ENCODE results near the gene NWD2. TPM values are rescaled to one million over a fixed set of nuclear protein-coding genes. Genes with fewer than 3 reads are reported as not detected.

Gene NWD2
- polyA plus RNA-seq, 2 of the 4 experiments (the other 2 are of a cell fraction): not detected

DNA sequence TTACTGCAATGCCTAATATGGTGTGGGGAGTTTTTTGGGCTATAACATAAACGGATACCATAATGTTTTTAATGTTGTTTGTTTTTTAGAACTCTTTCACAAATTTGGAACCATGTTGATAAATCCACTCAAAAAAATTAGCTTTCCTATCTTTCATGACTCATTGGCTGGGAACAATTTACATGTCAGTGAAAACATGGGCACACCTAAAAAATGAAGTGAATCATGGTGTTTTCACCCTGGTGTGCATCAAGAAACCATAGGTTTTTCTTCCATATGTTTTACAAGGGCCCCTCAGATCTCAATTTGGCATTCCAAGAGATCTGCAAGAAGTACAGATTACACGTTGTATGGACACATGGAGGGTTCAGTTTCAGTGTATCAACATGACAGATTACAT, 207.1 kb downstream of the NWD2 start:
- DNase-seq (ENCODE audit: low read depth in 1 of 2, low spot score in 1 of 2) (no peak), ATAC-seq (no peak), FAIRE-seq (no peak)
- no peak overlapping the region for H3K4me3 ChIP-seq
- H3K9me3 ChIP-seq: no peaks in the 10 kb centered on the region
- WGBS (ENCODE audit: missing lambda C conversion rate): 10% methylated on average over 2 of the region's 2 CpGs
- CTCF ChIA-PET: interaction anchor here (1.1 to 2.3 kb wide), 7 partner anchors 8 to 584 kb away, joined by 3 to 9 read pairs (median 6); no protein-coding TSS in a partner anchor
- POLR2A ChIA-PET: no interaction called here
- peaks cover 9% of the 10 kb centered on the region; the same call in 1 of the 3 replicates for H3K4me1 ChIP-seq
- TF ChIP-seq, protein P1, sequence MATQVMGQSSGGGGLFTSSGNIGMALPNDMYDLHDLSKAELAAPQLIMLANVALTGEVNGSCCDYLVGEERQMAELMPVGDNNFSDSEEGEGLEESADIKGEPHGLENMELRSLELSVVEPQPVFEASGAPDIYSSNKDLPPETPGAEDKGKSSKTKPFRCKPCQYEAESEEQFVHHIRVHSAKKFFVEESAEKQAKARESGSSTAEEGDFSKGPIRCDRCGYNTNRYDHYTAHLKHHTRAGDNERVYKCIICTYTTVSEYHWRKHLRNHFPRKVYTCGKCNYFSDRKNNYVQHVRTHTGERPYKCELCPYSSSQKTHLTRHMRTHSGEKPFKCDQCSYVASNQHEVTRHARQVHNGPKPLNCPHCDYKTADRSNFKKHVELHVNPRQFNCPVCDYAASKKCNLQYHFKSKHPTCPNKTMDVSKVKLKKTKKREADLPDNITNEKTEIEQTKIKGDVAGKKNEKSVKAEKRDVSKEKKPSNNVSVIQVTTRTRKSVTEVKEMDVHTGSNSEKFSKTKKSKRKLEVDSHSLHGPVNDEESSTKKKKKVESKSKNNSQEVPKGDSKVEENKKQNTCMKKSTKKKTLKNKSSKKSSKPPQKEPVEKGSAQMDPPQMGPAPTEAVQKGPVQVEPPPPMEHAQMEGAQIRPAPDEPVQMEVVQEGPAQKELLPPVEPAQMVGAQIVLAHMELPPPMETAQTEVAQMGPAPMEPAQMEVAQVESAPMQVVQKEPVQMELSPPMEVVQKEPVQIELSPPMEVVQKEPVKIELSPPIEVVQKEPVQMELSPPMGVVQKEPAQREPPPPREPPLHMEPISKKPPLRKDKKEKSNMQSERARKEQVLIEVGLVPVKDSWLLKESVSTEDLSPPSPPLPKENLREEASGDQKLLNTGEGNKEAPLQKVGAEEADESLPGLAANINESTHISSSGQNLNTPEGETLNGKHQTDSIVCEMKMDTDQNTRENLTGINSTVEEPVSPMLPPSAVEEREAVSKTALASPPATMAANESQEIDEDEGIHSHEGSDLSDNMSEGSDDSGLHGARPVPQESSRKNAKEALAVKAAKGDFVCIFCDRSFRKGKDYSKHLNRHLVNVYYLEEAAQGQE (IDR thresholded peaks at IDR 0.05): no peak
- TF ChIP-seq, protein P2, sequence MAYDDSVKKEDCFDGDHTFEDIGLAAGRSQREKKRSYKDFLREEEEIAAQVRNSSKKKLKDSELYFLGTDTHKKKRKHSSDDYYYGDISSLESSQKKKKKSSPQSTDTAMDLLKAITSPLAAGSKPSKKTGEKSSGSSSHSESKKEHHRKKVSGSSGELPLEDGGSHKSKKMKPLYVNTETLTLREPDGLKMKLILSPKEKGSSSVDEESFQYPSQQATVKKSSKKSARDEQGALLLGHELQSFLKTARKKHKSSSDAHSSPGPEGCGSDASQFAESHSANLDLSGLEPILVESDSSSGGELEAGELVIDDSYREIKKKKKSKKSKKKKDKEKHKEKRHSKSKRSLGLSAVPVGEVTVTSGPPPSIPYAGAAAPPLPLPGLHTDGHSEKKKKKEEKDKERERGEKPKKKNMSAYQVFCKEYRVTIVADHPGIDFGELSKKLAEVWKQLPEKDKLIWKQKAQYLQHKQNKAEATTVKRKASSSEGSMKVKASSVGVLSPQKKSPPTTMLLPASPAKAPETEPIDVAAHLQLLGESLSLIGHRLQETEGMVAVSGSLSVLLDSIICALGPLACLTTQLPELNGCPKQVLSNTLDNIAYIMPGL (CRISPR knock-in tag; IDR thresholded peaks at IDR 0.05; ENCODE audit: borderline replicate concordance): no peak
- H3K27ac ChIP-seq: no peak overlapping the region
- no peak overlapping the region for H3K4me2 ChIP-seq

DNA sequence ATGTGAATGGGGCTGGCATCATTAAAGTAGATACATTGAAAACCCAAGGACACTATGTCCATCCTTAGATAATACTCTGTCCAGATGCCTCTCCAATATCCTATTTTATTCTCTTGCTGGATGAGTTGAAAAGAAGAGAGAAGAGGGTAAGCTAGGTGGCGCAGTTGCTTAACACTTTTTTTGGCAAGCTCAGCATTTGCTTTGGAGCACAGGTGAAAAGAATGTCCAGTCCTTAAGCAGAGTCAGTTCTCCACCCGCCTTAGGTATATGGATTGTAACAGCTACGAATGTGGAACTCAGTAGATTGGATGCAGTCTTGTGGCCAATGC, 208.4 kb downstream of the NWD2 start:
- ChIA-PET POLR2A (interaction anchor here (0.7 kb wide), 1 partner anchor 12 kb away, joined by 3 read pairs; no protein-coding TSS in a partner anchor), CTCF (interaction anchor here (0.5 to 2.6 kb wide), 22 partner anchors 9 to 1204 kb away, joined by 3 to 19 read pairs (median 4); partner anchors contain the start of gene PGM2)
- H3K4me1 ChIP-seq: peaks cover 9% of the 10 kb centered on the region; the same call in 1 of the 3 replicates
- peak overlapping the region; percentile 94 for H3K4me2 ChIP-seq
- H3K27ac ChIP-seq: no peak overlapping the region
- H3K9me3 ChIP-seq: no peaks in the 10 kb centered on the region
- peak; percentile 86 to 90 for ATAC-seq
- 3% methylated on average over 3 of the region's 3 CpGs for WGBS (ENCODE audit: missing lambda C conversion rate)
- peak overlapping the region; percentile 54; the same call in 2 of the 3 replicates for H3K4me3 ChIP-seq
- TF ChIP-seq KDM1A (IDR thresholded peaks at IDR 0.05; ENCODE audit: low read depth) (no peak), SMC3 (IDR thresholded peaks at IDR 0.05) (peak; percentile 57), RAD21 (conservative IDR thresholded peaks at IDR 0.05 in 1 of 2, IDR thresholded peaks at IDR 0.05 in 1 of 2) (peak; percentile 71 to 76), MAFK (IDR thresholded peaks at IDR 0.05; ENCODE audit: partially characterized antibody) (peak; percentile 99)
- TF ChIP-seq, protein P3, sequence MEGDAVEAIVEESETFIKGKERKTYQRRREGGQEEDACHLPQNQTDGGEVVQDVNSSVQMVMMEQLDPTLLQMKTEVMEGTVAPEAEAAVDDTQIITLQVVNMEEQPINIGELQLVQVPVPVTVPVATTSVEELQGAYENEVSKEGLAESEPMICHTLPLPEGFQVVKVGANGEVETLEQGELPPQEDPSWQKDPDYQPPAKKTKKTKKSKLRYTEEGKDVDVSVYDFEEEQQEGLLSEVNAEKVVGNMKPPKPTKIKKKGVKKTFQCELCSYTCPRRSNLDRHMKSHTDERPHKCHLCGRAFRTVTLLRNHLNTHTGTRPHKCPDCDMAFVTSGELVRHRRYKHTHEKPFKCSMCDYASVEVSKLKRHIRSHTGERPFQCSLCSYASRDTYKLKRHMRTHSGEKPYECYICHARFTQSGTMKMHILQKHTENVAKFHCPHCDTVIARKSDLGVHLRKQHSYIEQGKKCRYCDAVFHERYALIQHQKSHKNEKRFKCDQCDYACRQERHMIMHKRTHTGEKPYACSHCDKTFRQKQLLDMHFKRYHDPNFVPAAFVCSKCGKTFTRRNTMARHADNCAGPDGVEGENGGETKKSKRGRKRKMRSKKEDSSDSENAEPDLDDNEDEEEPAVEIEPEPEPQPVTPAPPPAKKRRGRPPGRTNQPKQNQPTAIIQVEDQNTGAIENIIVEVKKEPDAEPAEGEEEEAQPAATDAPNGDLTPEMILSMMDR (IDR thresholded peaks at IDR 0.05): peak; percentile 59
- peak; percentile 38 to 79 for DNase-seq (ENCODE audit: low read depth in 1 of 2, low spot score in 1 of 2)
- FAIRE-seq: no peak

DNA sequence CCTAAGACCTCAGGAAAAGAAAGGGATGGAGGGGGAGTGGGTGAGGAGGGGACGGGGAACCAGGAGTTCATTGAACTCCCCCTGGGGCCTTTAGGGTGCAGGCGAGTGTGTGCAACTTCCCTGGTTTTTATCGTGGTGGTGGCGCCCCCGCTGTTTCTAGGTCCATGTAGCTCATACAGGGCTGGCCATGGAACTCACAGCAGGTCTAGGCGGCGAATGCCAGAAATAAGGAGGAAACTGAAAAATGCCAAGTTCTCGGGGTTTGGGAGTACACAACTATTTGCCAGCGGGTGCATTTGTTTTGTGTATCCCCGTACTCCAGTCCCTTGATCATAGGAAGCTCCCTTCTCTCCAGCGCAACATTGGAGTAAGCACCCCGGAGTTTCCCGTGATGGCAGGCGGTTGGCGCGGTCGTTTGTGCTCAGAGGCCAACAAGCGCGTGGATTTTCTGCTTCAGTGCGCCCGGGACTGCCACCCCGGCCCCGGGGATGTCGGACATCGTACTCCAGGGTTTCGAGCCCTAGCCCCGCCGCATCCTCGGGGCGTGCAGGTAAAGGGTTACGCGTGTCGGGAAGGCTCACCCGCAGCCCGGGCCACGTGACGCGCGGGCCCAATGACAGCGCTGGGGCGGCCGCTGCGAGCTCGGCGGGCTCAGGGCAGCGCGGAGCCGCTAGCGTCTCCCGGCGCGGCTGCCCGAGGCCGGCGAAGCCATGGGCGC, 208.9 kb downstream of the NWD2 start:
- WGBS (ENCODE audit: missing lambda C conversion rate): 17% methylated on average over 10 of the region's 56 CpGs
- no peak for TF ChIP-seq GATA3 (IDR thresholded peaks at IDR 0.05; ENCODE audit: borderline replicate concordance)
- TF ChIP-seq, protein P4, sequence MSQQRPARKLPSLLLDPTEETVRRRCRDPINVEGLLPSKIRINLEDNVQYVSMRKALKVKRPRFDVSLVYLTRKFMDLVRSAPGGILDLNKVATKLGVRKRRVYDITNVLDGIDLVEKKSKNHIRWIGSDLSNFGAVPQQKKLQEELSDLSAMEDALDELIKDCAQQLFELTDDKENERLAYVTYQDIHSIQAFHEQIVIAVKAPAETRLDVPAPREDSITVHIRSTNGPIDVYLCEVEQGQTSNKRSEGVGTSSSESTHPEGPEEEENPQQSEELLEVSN (IDR thresholded peaks at IDR 0.05; ENCODE audit: borderline replicate concordance, low read depth): peak; percentile 80
- no peak for TF ChIP-seq ZSCAN20 (CRISPR knock-in tag; IDR thresholded peaks at IDR 0.05)
- no peak for TF ChIP-seq RAD21 (conservative IDR thresholded peaks at IDR 0.05 in 1 of 2, IDR thresholded peaks at IDR 0.05 in 1 of 2)
- TF ChIP-seq, protein P5, sequence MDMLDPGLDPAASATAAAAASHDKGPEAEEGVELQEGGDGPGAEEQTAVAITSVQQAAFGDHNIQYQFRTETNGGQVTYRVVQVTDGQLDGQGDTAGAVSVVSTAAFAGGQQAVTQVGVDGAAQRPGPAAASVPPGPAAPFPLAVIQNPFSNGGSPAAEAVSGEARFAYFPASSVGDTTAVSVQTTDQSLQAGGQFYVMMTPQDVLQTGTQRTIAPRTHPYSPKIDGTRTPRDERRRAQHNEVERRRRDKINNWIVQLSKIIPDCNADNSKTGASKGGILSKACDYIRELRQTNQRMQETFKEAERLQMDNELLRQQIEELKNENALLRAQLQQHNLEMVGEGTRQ (IDR thresholded peaks at IDR 0.05): peak; percentile 85
- TF ChIP-seq, protein P6, sequence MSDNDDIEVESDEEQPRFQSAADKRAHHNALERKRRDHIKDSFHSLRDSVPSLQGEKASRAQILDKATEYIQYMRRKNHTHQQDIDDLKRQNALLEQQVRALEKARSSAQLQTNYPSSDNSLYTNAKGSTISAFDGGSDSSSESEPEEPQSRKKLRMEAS (IDR thresholded peaks at IDR 0.05): peak; percentile 57
- DNase-seq (ENCODE audit: low read depth in 1 of 2, low spot score in 1 of 2) (peak; percentile 18 to 33), ATAC-seq (peak; percentile 93 to 97), FAIRE-seq (no peak)
- Histone ChIP-seq H3K27ac (peak overlapping the region in 1 of 2 experiments; percentile 43; a peak in 2 of 6 replicates), H3K4me2 (peak overlapping the region; percentile 94), H3K4me1 (peaks cover 9% of the 10 kb centered on the region; the same call in 1 of the 3 replicates), H3K4me3 (peak overlapping the region; percentile 54), H3K9me3 (no peaks in the 10 kb centered on the region)
- POLR2A ChIA-PET: interaction anchor here (0.7 kb wide), 1 partner anchor 13 kb away, joined by 3 read pairs; no protein-coding TSS in a partner anchor
- CTCF ChIA-PET: interaction anchor here (0.5 to 2.6 kb wide), 22 partner anchors 9 to 1205 kb away, joined by 3 to 19 read pairs (median 4); partner anchors contain the start of gene PGM2

Measured in A549 (cell line).